Stimulated activated CD4-positive, alpha-beta T cell treated with anti-CD3 and anti-CD28 coated beads, TNF-alpha, amount 100 ng/mL, for 48 hours (primary cell): ENCODE measurements around the gene CFAP70.
"Not testable (repeated sequence)": the region's sequence is repeated elsewhere in the genome, so short reads cannot be mapped to it uniquely, and the experiment has no call there.

ENCODE experiments used
- DNase-seq, 3 donors: peaks; one replicate each; pipeline ENCODE4 v3.0.0-alpha.2; 2020; ENCODE audit warnings: low read depth in 3 of 3

The CFAP70 gene

DNA sequence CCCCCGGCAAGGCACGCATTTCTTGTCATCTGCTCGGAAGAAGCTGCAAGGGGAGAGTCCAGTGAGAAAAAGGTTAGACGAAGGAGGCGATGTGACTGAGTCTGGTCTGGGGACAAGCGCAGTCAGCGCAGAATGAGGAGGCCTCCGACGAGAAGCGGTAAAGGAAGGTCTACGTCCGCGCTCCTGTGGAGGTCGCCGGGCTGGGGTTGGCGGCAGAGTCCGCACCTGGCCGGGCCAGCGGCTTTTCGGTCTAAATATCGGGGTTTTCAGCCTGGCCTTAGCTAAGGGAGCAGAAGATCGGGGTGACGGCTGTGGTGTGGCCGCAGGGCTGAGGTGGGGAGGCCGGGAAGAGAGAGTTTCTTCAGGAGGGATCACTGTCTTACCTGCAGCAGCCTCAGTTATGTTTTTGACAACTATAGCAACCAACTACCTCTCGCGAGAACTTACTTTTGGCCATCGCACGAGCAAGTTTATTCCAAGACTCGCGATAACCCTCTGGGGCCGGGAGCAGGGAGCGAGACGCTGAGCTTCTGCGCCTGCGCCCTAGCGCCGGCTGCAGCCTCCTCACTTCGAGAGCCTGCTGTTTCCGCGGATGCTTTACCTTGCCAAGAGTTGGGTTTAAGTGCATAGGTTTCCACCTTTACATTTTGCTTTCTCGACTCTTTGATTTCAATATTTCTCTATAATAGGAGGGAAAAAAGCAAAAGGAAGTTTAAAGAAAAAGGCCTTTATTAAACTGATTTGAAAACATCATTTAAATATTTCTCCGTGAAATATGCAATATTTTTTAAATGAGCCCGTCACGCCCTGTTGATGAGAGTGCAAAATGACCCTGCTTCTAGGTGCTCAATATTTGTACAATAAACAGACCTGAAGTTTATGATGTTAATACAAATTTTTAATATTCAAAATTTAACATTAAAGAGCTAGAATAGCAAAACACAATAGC lies at the start of gene CFAP70:
TSS of gene CFAP70 (minus strand) at position 534 of the 949 bp plus-strand sequence. CDS start 4,068 bp downstream, outside the sequence.
- peak; percentile 81 to 88 (median 88) for DNase-seq

DNA sequence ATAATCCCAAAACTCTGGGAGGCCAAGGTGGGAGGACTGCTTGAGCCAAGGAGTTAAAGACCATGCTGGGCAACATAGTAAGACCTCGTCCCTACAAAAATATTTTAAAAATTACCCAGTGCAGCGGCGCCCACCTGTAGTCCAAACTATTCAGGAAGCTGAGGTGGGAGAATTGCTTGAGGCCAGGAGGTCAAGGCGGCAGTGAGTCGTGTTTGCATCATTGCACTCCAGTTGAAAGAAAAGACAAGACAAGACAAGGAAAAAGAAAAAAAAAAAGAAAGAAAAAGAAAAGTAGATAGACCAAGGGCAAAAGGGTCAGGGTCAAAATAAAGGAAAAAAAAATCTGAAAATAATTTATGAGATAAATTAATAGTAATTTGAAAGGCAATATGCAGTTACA lies 49.4 kb upstream of the CFAP70 start:
- no peak for DNase-seq

DNA sequence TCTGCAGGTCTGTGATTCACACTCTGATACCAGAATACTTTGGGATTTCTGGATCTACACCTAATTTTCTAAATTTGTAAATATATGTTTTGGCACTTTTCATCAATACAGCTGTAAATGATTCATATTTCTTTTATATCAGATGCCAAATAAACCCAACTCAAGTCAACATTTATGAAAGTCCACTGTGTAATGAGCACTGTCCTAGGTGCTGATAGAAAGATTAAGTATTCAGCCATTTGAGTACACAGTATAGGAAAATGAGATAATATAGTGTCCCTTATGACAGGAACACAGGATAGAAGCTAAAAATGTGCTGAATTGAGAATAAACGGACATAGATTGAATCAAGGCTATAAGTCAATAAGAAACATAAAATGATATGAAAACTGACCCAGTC lies 48.8 kb upstream of the CFAP70 start:
- no peak for DNase-seq

DNA sequence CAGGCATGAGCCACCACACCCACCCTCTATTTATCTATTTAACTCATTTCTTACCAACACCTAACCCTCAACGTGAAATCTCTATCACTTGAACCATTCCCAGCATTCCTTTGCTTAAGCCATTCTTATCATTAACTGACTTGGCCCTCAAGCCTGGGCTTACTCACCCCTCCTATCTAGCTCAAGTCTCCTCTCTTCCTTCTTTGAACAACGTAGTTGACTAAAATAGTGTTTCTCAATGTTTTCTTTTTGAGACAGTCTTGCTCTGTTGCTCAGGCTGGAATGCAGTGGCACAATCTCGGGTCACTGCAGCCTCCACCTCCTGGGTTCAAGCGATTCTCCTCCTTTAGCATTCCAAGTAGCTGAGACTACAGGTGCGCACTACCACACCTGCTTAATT lies 48.2 kb upstream of the CFAP70 start:
- DNase-seq, result no peak

DNA sequence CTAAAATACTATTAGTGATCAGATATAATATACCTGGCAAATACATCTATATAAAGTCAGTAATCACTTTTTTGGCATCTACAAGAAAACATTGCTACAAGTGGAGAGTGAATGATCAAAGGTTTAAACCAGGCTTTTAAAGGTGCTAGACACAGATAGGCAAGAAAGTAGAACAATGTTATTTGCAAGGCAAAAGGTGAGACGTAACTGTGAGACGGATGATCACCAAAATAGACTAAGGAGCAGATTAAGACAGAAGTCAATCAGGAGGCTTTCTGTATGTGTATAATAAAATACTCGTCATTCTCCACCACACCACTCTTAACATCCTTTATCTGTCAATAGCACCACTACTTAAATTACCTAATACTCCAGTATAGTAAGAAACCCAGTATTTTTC lies 46.9 kb upstream of the CFAP70 start:
- DNase-seq, result no peak

DNA sequence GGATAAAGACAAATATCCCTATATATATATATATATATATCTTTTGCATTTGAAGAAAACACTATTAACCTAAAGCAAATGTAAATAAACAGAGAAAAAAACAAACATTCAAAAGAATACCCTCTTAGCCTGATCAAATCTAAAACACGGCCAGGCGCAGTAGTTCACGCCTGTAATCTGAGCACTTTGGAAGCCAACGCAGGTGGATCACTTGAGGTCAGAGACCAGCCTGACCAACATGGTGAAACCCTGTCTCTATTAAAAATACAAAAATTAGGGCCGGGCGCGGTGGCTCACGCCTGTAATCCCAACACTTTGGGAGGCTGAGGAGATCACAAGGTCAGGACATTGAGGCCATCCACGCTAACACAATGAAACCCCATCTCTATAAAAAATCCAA lies 46.0 kb upstream of the CFAP70 start:
- DNase-seq, result no peak

DNA sequence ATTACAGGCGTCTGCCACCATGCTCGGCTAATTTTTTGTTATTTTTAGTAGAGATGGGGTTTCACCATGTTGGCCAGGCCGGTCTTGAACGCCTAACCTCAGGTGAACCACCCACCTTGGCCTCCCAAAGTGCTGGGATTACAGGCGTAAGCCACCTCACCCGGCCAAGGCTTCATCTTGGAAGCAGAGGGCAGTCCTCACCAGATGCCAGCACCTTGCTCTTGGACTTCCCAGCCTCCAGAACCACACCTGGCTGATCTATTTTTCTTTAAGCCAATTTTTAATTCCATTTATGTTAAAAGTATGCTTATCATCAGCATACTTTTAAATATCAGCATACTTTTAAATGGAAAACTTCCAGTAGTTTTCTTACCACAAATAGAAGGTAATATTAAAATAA lies 43.0 kb upstream of the CFAP70 start:
- no peak for DNase-seq

DNA sequence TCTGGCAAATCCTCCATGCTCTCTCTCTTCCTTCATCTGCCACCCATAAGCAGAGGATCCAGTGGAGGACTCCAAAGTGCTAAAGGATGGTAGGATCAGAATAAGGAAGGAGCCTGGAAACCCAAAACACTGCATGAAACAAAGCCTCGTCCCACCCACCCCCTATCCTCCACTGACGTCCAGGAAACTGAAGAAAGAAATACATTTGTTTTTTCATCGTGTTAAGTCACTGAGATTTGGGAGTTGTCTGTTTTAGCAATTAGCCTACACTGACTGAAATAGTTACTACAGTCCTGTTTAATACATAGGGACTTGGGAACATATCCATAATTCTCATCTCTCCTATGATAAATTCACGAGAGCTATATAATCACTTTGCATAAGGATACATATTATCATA lies 40.4 kb upstream of the CFAP70 start:
- no peak for DNase-seq

DNA sequence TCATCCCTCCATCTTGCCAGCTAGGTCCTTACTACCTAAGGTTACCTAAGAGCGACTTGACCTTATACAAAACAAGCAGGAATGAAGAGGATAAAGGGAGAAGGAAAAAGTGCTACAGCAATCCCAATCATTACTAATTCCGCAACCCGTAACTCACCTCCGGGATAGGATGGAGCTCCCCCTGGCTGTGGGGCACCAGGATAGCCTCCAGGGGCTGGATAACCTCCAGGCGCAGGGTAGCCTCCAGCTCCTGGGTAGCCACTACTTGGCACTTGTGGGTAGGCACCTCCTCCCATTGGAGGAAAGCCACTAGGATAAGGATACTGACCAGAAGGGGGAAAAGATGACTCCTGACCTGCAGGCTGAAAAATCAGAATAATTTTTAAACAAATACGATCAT lies 39.4 kb upstream of the CFAP70 start:
- DNase-seq, result no peak

DNA sequence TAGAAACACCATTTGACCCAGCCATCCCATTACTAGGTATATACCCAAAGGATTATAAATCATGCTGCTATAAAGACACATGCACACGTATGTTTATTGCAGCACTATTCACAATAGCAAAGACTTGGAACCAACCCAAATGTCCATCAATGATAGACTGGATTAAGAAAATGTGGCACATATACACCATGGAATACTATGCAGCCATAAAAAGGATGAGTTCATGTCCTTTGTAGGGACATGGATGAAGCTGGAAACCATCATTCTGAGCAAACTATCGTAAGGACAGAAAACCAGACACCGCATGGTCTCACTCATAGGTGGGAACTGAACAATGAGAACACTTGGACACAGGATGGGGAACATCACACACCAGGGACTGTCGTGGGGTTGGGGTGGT lies 35.7 kb upstream of the CFAP70 start:
- DNase-seq, result not testable (repeated sequence)

DNA sequence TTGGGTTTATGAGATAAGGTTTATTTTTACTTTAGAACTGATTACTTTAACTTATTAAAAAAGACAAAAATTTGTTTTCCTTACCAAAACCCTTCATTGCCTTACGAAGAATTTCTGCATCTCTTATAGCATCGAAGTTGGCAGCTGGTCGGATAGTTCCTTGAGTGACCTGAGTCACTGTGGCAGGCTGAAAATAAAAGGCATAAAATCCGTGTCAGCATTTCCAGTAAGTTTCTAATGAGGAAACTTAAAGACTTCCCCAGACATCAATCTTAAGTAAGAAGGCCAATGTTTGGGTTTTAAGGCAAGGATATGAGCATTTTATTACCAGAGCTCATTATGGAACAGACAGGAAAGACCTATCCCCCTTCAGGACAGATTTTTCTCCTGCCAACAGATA lies 29.6 kb upstream of the CFAP70 start:
- no peak for DNase-seq

DNA sequence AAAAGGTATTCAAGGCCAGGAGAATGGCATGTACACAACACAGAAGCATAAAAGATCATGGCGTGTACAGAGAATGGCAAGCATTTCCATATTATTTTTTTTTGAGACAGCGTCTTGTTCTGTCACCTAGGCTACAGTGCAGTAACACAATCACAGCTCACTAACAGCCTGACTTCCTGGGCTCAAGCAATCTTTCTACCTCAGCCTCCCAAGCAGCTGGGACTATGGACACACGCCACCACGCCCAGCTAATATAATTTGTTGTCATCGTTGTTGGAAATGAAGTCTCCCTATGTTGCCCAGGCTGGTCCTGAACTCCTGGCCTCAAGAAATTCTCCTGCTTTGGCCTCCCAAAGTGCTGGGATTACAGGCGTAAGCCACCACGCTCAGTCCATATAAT lies 27.9 kb upstream of the CFAP70 start:
- no peak for DNase-seq

DNA sequence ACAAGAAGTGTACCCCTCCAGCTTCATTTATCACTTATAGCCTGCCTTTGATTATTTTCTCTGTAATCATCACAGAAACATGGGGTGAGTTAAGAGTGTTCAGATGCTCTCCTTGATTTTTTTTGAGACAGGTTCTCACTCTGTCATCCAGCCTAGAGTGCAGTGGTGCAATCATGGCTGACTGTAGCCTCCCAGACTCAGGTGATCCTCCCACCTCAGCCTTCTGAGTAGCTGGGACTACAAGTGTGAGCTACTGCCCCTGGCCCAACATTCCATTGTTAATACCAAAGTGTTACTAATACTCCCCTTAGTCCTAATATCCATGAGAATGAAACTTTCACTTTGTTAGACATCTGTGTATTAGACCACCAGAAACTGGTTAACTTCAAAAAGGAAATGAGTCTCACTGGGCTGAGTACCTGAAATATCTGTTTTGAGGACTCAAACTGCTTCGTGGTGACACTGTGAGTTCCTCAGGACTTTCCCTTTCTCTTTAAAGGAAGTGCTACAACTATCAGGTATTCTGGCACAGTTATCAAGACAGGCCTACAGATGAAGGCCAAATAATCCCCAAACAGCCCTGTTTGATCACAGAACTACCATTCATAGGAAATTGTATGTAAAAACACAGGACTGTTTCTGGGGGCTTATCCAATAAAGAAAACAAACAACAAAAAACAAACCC lies 20.5 kb upstream of the CFAP70 start:
- DNase-seq, result no peak

DNA sequence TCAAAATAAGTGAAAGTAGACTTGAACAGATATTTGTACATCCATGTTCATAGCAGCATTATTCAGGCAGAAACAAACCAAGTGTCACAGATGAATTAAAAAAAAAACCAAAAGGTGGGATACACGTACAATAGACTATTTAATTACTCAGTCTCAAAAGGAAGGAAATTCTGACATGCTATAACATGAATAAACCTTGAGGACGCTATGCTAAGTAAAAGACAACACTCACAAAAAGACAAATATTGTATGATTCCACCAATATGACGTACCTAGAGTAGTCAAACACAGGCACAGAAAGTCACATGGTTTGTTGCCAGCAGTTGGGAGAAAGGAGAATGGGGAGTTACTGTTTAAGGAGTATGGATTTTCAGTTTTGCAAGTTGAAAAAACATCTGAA lies 18.0 kb upstream of the CFAP70 start:
- DNase-seq, result no peak

DNA sequence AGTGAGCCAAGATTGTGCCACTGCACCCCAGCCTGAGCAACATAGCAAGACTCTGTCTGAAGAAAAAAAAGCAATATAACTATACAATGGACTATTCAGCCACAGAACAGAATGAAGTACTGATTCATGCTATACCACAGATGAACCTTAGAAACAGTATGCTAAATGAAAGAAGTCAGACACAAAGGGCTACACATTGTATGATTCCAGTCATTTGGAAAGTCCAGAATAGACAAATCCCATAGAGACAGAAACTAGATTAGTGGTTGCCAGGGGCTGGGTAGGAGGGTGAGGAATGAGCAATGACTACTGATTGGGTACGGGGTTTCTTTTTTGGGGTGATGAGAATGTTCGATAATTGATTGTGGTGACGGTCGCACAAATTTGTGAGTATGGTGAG lies 9.6 kb upstream of the CFAP70 start:
- DNase-seq, result no peak

DNA sequence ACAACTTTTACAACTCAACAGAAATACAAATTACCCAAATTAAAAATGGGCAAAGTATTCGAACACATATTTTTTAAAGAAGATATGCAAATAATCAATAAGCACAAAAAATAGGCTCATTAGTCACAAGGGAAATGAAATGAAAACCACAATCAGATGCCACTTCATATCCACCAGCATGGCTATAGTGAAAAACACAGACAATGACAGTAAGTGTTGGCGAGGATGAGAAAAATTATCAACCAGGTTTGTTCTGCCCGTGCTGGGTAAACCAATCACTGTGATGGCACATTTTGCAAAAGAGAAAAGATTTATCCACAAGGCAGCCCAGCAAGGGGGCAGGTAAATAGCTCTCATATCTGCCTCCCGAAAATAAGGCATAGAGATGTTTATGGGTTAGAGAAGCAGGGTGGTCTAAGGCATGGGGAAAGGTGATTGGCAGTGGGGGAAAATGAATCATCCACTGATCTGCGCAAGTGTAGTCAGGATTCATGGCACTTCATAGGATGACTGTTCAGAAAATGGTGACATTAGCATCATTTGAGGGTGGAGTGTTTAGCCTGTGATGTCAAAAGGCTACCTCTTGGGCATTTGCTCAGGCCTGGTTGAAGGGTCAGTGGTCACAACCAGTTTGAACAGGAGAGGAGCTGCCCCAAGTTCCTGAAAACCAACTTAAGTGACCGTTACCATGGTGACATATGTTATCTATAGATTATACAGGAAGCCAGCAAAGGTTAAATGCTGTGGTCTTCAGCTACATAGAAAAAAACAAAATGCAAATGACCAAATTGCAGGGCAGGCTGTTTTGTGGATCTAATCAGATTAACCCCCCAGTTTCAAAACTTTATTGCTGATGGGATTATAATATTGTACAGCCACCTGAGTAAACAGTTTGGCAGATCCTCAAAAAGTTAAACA lies 8.0 kb upstream of the CFAP70 start:
- DNase-seq, result no peak

DNA sequence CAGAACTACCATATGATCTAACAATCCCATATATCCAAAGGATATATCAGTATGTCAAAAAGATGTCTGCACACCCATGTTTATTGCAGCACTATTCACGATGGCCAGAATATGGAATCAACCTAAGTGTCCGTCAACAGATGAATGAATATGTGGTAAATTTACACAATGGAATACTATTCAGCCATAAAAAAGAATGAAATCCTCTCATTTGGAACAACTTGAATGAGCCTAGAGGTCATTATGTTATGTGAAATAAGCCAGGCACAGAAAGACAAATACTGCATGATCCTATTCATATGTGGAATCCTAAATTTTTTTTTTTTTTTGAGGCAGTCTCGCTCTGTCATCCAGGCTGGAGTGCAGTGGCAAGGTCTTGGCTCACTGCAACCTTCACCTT lies 6.3 kb upstream of the CFAP70 start:
- DNase-seq, result no peak

DNA sequence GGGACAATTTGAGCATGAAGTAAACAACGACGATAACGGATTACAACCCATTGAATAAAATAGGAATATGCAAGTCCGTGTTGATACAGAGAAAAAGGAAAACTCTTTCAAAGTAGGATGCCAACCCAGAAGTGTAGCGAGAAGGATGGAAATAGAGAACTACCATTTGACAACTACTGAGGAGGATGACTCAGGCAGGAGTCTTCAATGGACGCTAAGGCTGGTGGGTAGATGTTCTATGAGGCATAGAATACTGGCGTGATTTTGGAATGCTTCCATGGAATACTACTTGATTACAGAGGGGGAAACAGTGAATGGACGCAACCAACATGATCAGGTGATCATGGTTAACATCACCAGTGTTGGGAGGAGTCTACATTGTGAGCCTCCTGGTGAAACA lies 828 bp upstream of the CFAP70 start:
- DNase-seq, result no peak

DNA sequence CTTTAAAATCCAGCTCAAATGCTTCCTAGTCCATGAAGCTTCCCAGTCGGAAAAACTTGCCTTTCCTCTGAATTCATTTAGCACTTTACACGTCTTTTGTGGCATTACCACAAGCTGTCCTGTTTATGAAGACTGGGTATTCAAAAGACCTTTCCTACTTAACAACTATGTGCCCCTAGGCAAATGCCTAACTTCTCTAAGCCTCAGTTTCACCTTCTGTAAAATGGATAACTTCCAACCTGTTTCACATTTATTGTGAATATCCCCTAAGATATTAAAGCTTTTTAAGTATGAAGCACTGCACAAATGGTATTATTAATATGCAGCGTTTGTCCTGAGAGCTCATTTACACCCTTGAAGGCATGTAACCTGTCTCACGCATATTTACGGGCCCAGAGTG lies 843 bp downstream of the CFAP70 start:
- DNase-seq, result no peak

DNA sequence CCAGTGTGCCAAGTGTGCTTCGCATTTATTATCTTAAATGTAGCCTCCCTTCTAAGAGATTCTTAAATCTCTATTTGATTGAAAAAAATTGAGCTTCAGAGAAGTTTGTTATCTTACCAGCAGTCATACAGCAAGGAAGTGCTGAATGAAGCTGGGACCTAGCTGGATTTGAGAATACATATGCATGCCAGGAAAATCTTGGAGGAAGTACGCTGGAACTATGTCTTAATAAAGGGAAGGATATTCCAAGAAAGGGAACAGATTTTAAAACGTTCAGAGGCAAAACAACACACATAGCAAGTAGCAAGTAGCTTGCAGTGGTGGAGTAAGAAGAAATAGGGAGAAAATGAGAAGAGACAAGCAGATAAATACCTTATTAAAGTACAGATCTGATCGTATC lies 1.5 kb downstream of the CFAP70 start:
- DNase-seq, result no peak

DNA sequence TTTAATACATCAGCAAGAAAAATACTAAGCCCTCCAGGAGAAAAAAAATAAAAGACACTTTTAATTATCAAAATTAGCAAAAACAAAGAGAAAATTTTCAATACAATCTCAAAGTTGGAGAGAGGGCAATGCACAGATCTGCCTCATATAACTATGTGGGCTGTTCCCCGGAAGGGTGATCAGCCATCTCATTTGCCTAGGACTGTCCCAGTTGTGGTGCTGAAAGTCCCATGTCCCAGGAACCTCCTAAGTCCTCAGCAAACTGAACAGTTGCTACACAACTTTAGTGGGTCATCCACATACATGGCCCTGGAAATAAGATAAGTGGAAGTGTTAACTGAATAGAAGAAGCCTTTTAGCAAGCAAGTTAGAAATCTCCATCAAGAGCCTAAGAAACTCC lies 14.4 kb downstream of the CFAP70 start:
- no peak for DNase-seq

DNA sequence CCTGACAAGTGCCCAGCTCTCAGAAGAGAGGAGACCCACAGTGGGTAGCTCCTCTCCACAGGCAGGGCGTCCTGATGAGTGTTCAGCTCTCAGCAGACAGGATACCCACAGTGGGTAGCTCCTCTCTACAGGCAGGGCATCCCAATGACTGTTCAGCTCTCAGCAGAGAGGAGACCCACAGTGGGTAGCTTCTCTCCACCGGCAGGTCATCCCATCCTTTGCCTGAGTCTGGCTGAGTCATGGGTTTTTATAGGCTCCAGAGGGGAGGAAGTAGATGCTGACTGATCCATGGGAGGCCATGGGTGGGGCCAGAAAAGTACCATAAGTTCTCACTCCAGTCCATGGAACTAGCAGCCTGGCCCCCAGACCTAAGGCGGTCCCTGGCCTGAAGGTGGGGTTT lies 18.5 kb downstream of the CFAP70 start:
- no peak for DNase-seq
